PC-3 (cell line): ENCODE results near the gene INTS4. TPM values are rescaled to one million over a fixed set of nuclear protein-coding genes. Genes with fewer than 3 reads are reported as not detected.
"Not testable (repeated sequence)": the region's sequence is repeated elsewhere in the genome, so short reads cannot be mapped to it uniquely, and the experiment has no call there.

Experiments used
- ATAC-seq: fragments of 200-7000 bp; cut with Tn5 transposase; 2 replicates; pipeline ENCODE4 v1.9.1; 2020; ENCODE audit warnings: mild to moderate bottlenecking, moderate library complexity
- BruUV-seq: library from RNA; stranded (reverse); fragments of 400-500 nt; replicated peaks from 2 replicates; lab custom pipeline; 2021; lab: Mats Ljungman, UMichigan
- CTCF ChIA-PET: fragments of 300-600 bp; sonication (Branson Sonifier 250); formaldehyde crosslinking; loops from one replicate; lab custom pipeline; 2022; ENCODE audit warnings: antibody characterized with exemption; lab: Charles Lee
- POLR2A ChIA-PET: fragments of 300-600 bp; sonication (Branson Sonifier 250); formaldehyde crosslinking; loops from one replicate; lab custom pipeline; 2022; ENCODE audit warnings: antibody characterized with exemption; ENCODE audit not compliant: unreplicated experiment; lab: Charles Lee
- DNase-seq: peaks from one replicate; pipeline ENCODE4 v3.0.0-alpha.2; 2015
- H2AFZ ChIP-seq: fragments of 300-600 bp; sonication (generic); 2 replicates; pipeline ENCODE4 v1.6.0; 2016; ENCODE audit warnings: antibody characterized with exemption, low read length
- H3F3A ChIP-seq: fragments of 300-600 bp; sonication (generic); one replicate; pipeline ENCODE4 v1.6.0; 2017; ENCODE audit warnings: antibody characterized with exemption, low read length, control low read depth, mild to moderate bottlenecking; ENCODE audit not compliant: unreplicated experiment
- H3K27ac ChIP-seq: fragments of 300-600 bp; sonication (generic); 2 replicates; pipeline ENCODE4 v1.5.1; 2016; ENCODE audit warnings: mild to moderate bottlenecking, low read length
- H3K27me3 ChIP-seq: fragments of 300-600 bp; sonication (generic); 2 replicates; pipeline ENCODE4 v1.6.1; 2016; ENCODE audit warnings: low read length, mixed read lengths
- H3K36me3 ChIP-seq: fragments of 300-600 bp; sonication (generic); 2 replicates; pipeline ENCODE4 v1.6.1; 2016; ENCODE audit warnings: low read depth, mixed run types, low read length, mixed read lengths
- H3K4me1 ChIP-seq: fragments of 300-600 bp; sonication (generic); 2 replicates; pipeline ENCODE4 v1.5.1; 2016; ENCODE audit warnings: low read length; ENCODE audit not compliant: insufficient read depth
- H3K4me2 ChIP-seq: fragments of 300-600 bp; sonication (generic); 2 replicates; pipeline ENCODE4 v1.6.0; 2016; ENCODE audit warnings: low read length
- H3K4me3 ChIP-seq: fragments of 300-600 bp; sonication (generic); 2 replicates; pipeline ENCODE4 v1.5.1; 2016; ENCODE audit warnings: mild to moderate bottlenecking, low read length, mixed read lengths
- H3K79me2 ChIP-seq: fragments of 300-600 bp; sonication (generic); 2 replicates; pipeline ENCODE4 v1.6.1; 2017; ENCODE audit warnings: low read length, mixed read lengths
- H3K9ac ChIP-seq: fragments of 300-600 bp; sonication (generic); 2 replicates; pipeline ENCODE4 v1.6.0; 2016; ENCODE audit warnings: mild to moderate bottlenecking, low read length
- H3K9me2 ChIP-seq: fragments of 300-600 bp; sonication (generic); replicated peaks from 2 replicates; pipeline ENCODE4 v1.6.1; 2016; ENCODE audit warnings: mixed run types, low read length, mixed read lengths
- H3K9me3 ChIP-seq: fragments of 300-600 bp; sonication (generic); 2 replicates; pipeline ENCODE4 v1.6.1; 2016; ENCODE audit warnings: low read length, mixed read lengths
- H4K20me1 ChIP-seq: fragments of 300-600 bp; sonication (generic); 2 replicates; pipeline ENCODE4 v1.6.1; 2016; ENCODE audit warnings: low read length, mixed read lengths
- EZH2 ChIP-seq: fragments of 300-600 bp; sonication (generic); IDR thresholded peaks from one replicate; pipeline ENCODE4 v1.6.1; 2017; ENCODE audit warnings: antibody characterized with exemption, mild to moderate bottlenecking, low read length; ENCODE audit not compliant: unreplicated experiment
- EZH2phosphoT487 ChIP-seq: fragments of 300-600 bp; sonication (generic); IDR thresholded peaks from 2 replicates; pipeline ENCODE4 v1.6.1; 2018; ENCODE audit warnings: mild to moderate bottlenecking, antibody characterized with exemption, low read length, borderline replicate concordance
- intact Hi-C: fragments of 100-400 bp; cut with micrococcal nuclease; formaldehyde crosslinking; loops from 2 replicates; pipeline ENCODE4 v1.9.0; 2023
- total RNA-seq: library from RNA; depleted of rRNA; stranded (reverse); fragments of >200 nt; gene quantifications from 2 replicates; pipeline ENCODE4 v1.2.3, GENCODE V29; 2014
- TF ChIP-seq, protein P1 (sequence below): fragments of 300-600 bp; sonication (generic); conservative IDR thresholded peaks from 2 replicates; pipeline ENCODE4 v1.5.1; 2017; ENCODE audit warnings: antibody characterized with exemption, low read depth, mild to moderate bottlenecking, low read length

The INTS4 gene
- total RNA-seq, 1 experiment from 2014 or later: 50.8 TPM

DNA sequence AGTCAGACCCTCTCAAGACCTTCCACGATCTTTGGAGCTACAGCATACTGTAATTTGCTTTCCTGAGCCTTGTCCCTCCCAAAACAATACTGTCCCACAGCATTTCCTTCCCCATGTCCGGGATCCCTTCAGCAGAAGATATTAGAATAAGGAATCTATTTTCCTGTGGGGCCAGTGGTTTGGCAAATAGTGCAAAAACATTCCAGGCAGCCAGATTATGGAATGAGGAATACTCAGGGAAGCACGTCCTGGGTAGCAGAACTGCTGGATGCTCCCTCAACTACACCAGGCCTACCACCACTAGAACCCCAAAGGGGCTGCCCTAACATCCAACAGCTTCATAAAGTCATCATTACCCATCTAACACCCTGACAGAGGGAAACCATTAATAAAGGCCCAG, 112.1 kb downstream of the INTS4 start:
- H3K9me2 ChIP-seq: no peaks in the 10 kb centered on the region
- DNase-seq (no peak), ATAC-seq (no peak)
- H2AFZ ChIP-seq: no peak overlapping the region
- H3K4me2 ChIP-seq: no peak overlapping the region
- no TSS peak for BruUV-seq
- no peak for TF ChIP-seq EZH2phosphoT487
- no peak for TF ChIP-seq EZH2
- TF ChIP-seq, protein P1, sequence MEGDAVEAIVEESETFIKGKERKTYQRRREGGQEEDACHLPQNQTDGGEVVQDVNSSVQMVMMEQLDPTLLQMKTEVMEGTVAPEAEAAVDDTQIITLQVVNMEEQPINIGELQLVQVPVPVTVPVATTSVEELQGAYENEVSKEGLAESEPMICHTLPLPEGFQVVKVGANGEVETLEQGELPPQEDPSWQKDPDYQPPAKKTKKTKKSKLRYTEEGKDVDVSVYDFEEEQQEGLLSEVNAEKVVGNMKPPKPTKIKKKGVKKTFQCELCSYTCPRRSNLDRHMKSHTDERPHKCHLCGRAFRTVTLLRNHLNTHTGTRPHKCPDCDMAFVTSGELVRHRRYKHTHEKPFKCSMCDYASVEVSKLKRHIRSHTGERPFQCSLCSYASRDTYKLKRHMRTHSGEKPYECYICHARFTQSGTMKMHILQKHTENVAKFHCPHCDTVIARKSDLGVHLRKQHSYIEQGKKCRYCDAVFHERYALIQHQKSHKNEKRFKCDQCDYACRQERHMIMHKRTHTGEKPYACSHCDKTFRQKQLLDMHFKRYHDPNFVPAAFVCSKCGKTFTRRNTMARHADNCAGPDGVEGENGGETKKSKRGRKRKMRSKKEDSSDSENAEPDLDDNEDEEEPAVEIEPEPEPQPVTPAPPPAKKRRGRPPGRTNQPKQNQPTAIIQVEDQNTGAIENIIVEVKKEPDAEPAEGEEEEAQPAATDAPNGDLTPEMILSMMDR: no peak
- no peaks in the 10 kb centered on the region for H3K4me1 ChIP-seq
- no peaks in the 10 kb centered on the region for H3K27me3 ChIP-seq
- H3K36me3 ChIP-seq: peaks cover 33% of the 10 kb centered on the region
- H3K79me2 ChIP-seq: no peaks in the 10 kb centered on the region
- no peak overlapping the region for H3K4me3 ChIP-seq
- POLR2A ChIA-PET: no interaction called here
- H3F3A ChIP-seq: no peaks in the 10 kb centered on the region
- H3K9me3 ChIP-seq: no peaks in the 10 kb centered on the region
- no peak overlapping the region for H3K27ac ChIP-seq
- no peak overlapping the region for H3K9ac ChIP-seq
- CTCF ChIA-PET: no interaction called here
- H4K20me1 ChIP-seq: no peaks in the 10 kb centered on the region
- intact Hi-C loops: no loop called here

DNA sequence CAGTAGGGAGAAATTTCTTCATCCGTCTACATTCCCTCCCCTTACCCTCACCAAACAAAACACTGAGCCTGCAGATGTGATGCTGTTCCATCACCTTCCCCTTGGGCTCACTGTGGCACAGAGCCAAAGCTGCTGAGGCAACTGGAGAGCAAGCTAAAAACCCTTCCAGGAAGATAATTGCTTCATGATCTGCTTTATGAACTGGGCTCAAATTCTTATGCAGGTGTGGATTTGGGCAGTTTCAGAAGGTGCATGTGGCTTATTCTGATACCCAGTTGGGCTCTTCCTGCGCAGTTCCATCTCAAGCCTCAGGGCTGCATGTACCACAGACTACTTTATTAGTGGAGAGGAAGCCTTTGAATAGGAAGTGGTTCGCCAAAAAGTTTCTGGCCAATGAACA, 115.2 kb downstream of the INTS4 start:
- Histone ChIP-seq H3K4me3 (no peak overlapping the region), H3K27ac (no peak overlapping the region), H3K79me2 (no peaks in the 10 kb centered on the region), H3K9ac (no peak overlapping the region), H3K4me2 (no peak overlapping the region), H2AFZ (no peak overlapping the region), H3K36me3 (peaks cover 38% of the 10 kb centered on the region), H3K27me3 (no peaks in the 10 kb centered on the region), H3K4me1 (no peaks in the 10 kb centered on the region), H3F3A (no peaks in the 10 kb centered on the region), H3K9me3 (no peaks in the 10 kb centered on the region), H4K20me1 (no peaks in the 10 kb centered on the region), H3K9me2 (no peaks in the 10 kb centered on the region)
- no TSS peak for BruUV-seq
- TF ChIP-seq EZH2phosphoT487: no peak
- TF ChIP-seq EZH2: no peak
- TF ChIP-seq, protein P1: no peak
- intact Hi-C loops: no loop called here
- POLR2A ChIA-PET: no interaction called here
- DNase-seq: no peak
- ATAC-seq: no peak
- CTCF ChIA-PET: no interaction called here

DNA sequence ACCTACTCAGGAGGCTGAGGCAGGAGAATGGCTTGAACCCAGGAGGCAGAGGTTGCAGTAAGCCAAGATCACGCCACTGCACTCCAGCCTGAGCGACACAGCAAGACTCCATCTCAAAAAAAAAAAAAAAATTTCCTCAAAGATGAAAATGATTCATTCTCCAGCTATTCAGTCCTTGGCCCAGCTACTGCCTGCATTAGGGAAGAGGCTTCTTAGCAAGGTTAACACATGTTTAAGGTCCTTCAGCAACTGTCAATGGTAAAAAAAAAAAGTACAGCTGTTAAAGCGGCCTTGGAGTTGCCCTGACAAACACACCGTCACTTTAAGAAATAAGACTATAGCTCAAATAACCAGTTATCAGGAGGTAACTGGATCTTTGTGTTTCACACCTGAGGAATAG, 116.2 kb downstream of the INTS4 start:
- H3K4me2 ChIP-seq: not testable (repeated sequence)

More for the DNA sequence above, 116.2 kb downstream of the INTS4 start:
- CTCF ChIA-PET, H3F3A ChIP-seq, H3K4me1 ChIP-seq, H4K20me1 ChIP-seq, H3K27me3 ChIP-seq, H3K9ac ChIP-seq, POLR2A ChIA-PET, H3K9me2 ChIP-seq, intact Hi-C loops, H3K9me3 ChIP-seq, BruUV-seq, H2AFZ ChIP-seq, H3K79me2 ChIP-seq, H3K27ac ChIP-seq, H3K4me3 ChIP-seq: not testable (repeated sequence)
- DNase-seq (peak; percentile 36), ATAC-seq (peak; percentile 52)
- peaks cover 30% of the 10 kb centered on the region for H3K36me3 ChIP-seq
